ENCODE results near the gene SLC17A8.

GRCh38 chr12:100324498-100324897 lies 32.4 kb upstream of the SLC17A8 start:
- TF ChIP-seq EZH2 (IDR thresholded peaks at IDR 0.05; ENCODE audit: insufficient read depth, poor library complexity, severe bottlenecking) (no peak), EZH2phosphoT487 (IDR thresholded peaks at IDR 0.05; ENCODE audit: insufficient read depth, low read depth) (no peak)
